GM12801 (cell line): ENCODE measurements around the gene SLC43A2.

Source experiments
- CTCF ChIP-seq: IDR thresholded peaks from one replicate; pipeline ENCODE4 v1.5.1; 2011; ENCODE audit warnings: control low read depth; ENCODE audit not compliant: insufficient read length; ENCODE audit errors: extremely low read depth

The SLC43A2 gene

DNA sequence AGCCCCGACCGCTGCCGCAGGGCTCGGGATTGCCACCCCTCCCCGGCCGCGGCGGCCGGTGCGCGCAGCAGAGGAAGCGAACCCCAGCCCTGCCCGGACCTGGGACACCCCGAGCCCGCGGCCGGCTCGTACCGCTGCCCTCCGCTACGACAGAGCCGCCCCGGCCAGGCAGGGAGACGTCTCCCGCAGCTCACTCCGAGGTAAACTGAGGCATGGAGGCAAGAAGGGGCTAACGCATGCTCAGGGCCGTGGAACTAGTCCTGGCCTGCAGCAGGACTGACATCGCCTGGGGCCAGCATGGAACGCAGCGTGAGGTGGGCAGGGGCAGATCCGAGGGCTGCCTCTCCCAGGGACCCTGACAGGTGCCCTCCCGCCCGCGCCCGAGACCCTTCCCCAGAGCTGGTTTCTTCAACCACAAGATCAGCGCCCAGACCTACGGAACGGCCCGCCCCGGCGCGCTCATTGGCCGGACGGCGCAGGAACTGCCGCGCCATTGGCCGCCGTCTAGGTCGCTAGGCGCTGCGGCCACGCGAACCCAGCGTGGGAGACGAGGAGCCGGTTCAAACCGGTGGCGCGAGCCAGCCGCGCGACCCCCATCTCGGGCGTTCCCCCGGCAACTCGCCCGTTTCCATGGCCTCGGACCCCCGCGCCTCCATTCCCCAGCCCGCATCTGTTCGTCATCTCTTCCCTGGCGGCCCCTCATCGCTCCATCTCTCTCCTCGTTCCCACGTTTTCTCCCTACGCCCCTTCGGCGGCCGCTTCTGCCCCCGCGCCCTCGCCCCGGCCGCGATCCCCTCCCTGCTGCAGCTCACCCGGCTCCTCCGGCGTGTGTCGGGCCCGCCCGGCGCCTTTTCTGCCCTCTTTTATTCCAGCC lies at the start of gene SLC43A2:
Gene SLC43A2, minus strand, starts transcription at position 853 of the 874 bp plus-strand sequence. CDS start 960 bp downstream, outside the sequence.
- no peak for TF ChIP-seq CTCF

- no peak for TF ChIP-seq CTCF
Observed at GRCh38 chr17:1676401-1676800, 47.8 kb upstream of the SLC43A2 start.

GRCh38 chr17:1673041-1673785 lies 44.6 kb upstream of the SLC43A2 start:
- no peak for TF ChIP-seq CTCF

- no peak for TF ChIP-seq CTCF
Observed at GRCh38 chr17:1661045-1661444, 32.4 kb upstream of the SLC43A2 start.

DNA sequence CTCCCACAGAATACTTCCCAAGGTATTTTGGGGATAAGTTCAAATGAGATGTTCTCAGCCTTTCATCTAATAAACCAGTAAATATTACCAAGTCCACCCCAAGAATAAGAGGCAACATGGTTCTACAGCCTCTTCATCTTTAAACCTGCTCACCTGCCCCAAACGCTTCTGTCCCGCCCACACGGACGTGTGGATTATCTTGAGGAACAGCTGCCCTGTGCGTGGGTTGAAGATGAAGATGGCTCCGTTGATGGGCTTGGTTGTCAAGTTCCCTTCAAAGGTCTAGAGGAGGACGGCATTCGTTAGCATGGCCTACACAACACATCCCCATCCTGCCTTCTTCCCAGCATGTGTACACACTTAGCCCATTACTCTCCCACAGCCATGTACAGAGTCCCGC lies 29.5 kb upstream of the SLC43A2 start:
- TF ChIP-seq CTCF, result no peak

DNA sequence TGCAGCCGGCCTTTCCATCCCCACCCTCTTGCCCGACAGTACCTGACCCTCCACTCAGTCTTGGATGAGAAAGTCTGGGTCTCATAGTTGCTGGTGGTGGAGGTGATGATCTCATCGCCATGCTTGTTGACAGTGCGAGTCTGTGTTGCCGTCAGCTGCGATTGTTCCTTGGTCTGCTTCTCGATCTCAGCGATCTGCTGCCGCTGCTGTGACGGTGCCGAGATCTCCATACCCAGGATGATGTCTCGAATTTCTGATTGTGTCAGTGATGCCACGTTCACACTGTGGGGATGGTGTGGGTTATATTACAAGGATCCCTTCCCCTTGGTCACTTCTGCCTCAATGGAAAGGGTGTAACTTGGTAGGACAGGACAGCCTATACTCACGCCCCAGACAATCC lies 25.1 kb upstream of the SLC43A2 start:
- no peak for TF ChIP-seq CTCF

- no peak for TF ChIP-seq CTCF
Observed at GRCh38 chr17:1651559-1651844, 22.9 kb upstream of the SLC43A2 start.
